EH (cell line): ENCODE measurements around the gene TAF11L2.
"Not testable (repeated sequence)": the region's sequence is repeated elsewhere in the genome, so short reads cannot be mapped to it uniquely, and the experiment has no call there.

Source experiments
- DNase-seq: peaks from one replicate; pipeline ENCODE4 v3.0.0-alpha.2; 2015; ENCODE audit warnings: low read depth

TAF11L2 gene

GRCh38 chr5:17497931-17498330, at the start of gene TAF11L2:
Gene TAF11L2 (plus strand): TSS chr5:17498231.
- DNase-seq: not testable (repeated sequence)

- peak; percentile 8 for DNase-seq
Observed at GRCh38 chr5:17448877-17449276, 49.2 kb upstream of the TAF11L2 start.

- DNase-seq: no peak
Observed at GRCh38 chr5:17452936-17453335, 45.1 kb upstream of the TAF11L2 start.

- no peak for DNase-seq
Observed at GRCh38 chr5:17455942-17456341, 42.1 kb upstream of the TAF11L2 start.

- no peak for DNase-seq
Observed at GRCh38 chr5:17461793-17462192, 36.2 kb upstream of the TAF11L2 start.

- DNase-seq: no peak
Observed at GRCh38 chr5:17463653-17464052, 34.4 kb upstream of the TAF11L2 start.

- DNase-seq: no peak
Observed at GRCh38 chr5:17470064-17470463, 28.0 kb upstream of the TAF11L2 start.

GRCh38 chr5:17475064-17475463, 23.0 kb upstream of the TAF11L2 start:
- DNase-seq: not testable (repeated sequence)

GRCh38 chr5:17477043-17477442, 21.0 kb upstream of the TAF11L2 start:
- no peak for DNase-seq

- no peak for DNase-seq
Observed at GRCh38 chr5:17477573-17478265, 20.3 kb upstream of the TAF11L2 start.

- no peak for DNase-seq
Observed at GRCh38 chr5:17481378-17481777, 16.7 kb upstream of the TAF11L2 start.

- DNase-seq: no peak
Observed at GRCh38 chr5:17482790-17483189, 15.2 kb upstream of the TAF11L2 start.

- not testable (repeated sequence) for DNase-seq
Observed at GRCh38 chr5:17486464-17487173, 11.4 kb upstream of the TAF11L2 start.

- no peak for DNase-seq
Observed at GRCh38 chr5:17487174-17487512, 10.9 kb upstream of the TAF11L2 start.

GRCh38 chr5:17491257-17491656, 6.8 kb upstream of the TAF11L2 start:
- DNase-seq: not testable (repeated sequence)

GRCh38 chr5:17492770-17493169, 5.3 kb upstream of the TAF11L2 start:
- DNase-seq: no peak

- DNase-seq: no peak
Observed at GRCh38 chr5:17497446-17497845, 585 bp upstream of the TAF11L2 start.

- no peak for DNase-seq
Observed at GRCh38 chr5:17511775-17512325, 13.8 kb downstream of the TAF11L2 start.

- not testable (repeated sequence) for DNase-seq
Observed at GRCh38 chr5:17517526-17517925, 19.5 kb downstream of the TAF11L2 start.

GRCh38 chr5:17518067-17518466, 20.0 kb downstream of the TAF11L2 start, which contains the start of gene TAF11L3:
Gene TAF11L3 (plus strand): TSS chr5:17518367.
- not testable (repeated sequence) for DNase-seq

- not testable (repeated sequence) for DNase-seq
Observed at GRCh38 chr5:17519508-17519907, 21.5 kb downstream of the TAF11L2 start.

- DNase-seq: not testable (repeated sequence)
Observed at GRCh38 chr5:17521501-17521900, 23.5 kb downstream of the TAF11L2 start, which contains the start of gene TAF11L4. Gene TAF11L4 (plus strand): TSS chr5:17521801.

GRCh38 chr5:17524935-17525334, 26.9 kb downstream of the TAF11L2 start, which contains the start of gene TAF11L5:
Gene TAF11L5 (plus strand): TSS chr5:17525235.
- DNase-seq: not testable (repeated sequence)
